Left colon (tissue), 2 donors: ENCODE data around the gene IRF2BPL. TPM values are rescaled to one million over a fixed set of nuclear protein-coding genes. Genes with fewer than 3 reads are reported as not detected.
A peak's percentile ranks its signal among the peaks of the same experiment; 100 is the strongest.

ENCODE experiments used
- ATAC-seq: fragments of 200-7000 bp; cut with Tn5 transposase; one replicate; pipeline ENCODE4 v1.9.1; 2020; ENCODE audit warnings: mild to moderate bottlenecking, moderate library complexity
- DNase-seq, 2 donors: peaks; one replicate each; pipeline ENCODE4 v3.0.0-alpha.2; 2020
- intact Hi-C, 2 donors: fragments of 100-400 bp; cut with DNase I in 1 of 2; cut with micrococcal nuclease in 1 of 2; formaldehyde crosslinking; loops; one replicate each; pipeline versions ENCODE4 v1.11.2 to v1.14.0; 2022; cut with DNase I, micrococcal nuclease
- long read RNA-seq: library from polyadenylated mRNA; unstranded; transcript quantifications from one replicate; pipeline ENCODE4 v2.0.0, GENCODE V29; 2021
- total RNA-seq, 2 donors: library from RNA; stranded (reverse); fragmentation: NEBNext Ultra II Directional; extraction: Animal tissue kit (Norgen Biotek cat#: 25700); gene quantifications; one replicate each; pipeline ENCODE4 v1.2.1, GENCODE V29; 2021
- donor health status: DM: no; HTN: no; CAD: no.
- donor health status: DM: yes; HTN: yes; CAD: no.

IRF2BPL gene
- total RNA-seq, result 10 to 100 TPM; 15.5 to 25.5 TPM
- long read RNA-seq, full-length matches to known transcripts, result 2 of 2 reads
- long read RNA-seq, partial matches to known transcripts, result 0 of 2 reads
- long read RNA-seq, other reads (novel, unspliced or antisense), result 0 of 2 reads

DNA sequence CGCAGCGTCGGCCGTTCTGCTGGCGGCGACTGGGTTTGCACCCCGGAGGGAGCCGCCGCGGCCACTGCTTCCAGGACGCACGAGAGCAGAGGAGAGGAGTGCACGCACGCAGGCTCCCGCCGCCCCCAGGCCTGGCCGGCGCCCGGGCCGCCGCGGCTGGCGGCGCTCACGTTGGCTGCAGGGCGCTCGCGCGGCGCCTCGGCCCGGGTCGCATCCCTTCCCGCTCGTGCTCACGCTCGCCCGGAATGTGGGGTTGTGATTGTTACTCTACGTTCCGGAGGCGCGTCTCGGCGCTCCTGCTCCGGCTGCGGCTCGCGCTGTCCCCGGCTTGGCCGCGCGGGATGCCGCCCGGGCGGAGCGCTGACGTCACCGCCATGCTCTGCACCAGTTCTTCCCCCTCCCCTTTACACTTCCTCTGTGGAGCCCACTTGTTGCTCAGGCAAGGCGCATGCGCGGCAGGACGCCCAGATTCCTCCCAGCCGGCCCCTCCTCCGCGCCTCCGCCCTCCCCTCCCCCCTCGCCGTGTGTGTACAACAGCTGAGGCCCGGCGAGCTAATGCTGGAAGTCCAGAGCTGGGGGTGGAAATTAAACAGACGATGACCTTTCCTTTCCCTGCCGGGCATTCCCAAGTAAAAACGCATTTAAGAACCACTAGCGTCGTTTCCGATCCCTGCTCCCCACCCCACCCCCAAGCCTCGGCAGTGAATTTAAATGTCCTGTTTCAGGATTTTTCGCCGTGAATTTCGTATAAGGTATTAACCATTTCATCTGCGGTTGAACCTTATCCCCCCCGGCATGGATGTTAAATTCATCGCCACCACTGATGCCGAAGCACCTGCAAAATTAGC lies at the start of gene IRF2BPL:
TSS of gene IRF2BPL (minus strand) at position 325 of the 848 bp plus-strand sequence. CDS start 916 bp downstream, outside the sequence.
- ATAC-seq, result peak; percentile 66
- peak; percentile 99 for DNase-seq
- intact Hi-C loops, result no loop called here

GRCh38 chr14:77077040-77077439 lies 48.5 kb upstream of the IRF2BPL start:
- no peak for DNase-seq
- ATAC-seq, result no peak
- intact Hi-C loops, result no loop called here

DNA sequence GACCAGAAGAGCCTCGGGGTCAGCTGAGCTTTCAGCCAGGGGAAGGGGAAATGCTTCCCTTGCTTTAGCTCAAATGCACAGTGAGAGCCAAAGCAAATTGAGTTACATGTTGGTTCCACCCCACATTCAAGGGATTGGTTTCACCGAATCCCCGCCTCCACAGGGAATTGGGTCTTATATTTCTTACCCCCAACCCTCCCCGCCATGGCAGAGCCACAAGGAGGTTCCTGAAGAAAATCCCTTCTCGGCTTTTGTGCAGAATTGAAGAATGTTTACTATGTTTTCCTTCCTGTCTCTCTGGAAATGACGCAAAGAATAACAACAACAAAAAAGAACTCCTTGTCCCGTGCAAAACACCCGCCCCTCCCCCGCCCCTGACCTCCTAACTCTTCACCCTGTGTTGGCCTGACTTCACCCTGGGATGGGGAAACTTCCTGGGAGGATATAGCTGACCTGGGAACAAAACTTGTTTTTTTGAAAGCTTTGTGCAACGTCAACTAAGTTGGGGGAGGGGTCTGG lies 47.7 kb upstream of the IRF2BPL start:
- ATAC-seq (no peak), DNase-seq (peak; percentile 25 to 53)
- intact Hi-C loops, result no loop called here

GRCh38 chr14:77074969-77075368 lies 46.5 kb upstream of the IRF2BPL start:
- no peak for DNase-seq
- no peak for ATAC-seq
- intact Hi-C loops, result no loop called here

DNA sequence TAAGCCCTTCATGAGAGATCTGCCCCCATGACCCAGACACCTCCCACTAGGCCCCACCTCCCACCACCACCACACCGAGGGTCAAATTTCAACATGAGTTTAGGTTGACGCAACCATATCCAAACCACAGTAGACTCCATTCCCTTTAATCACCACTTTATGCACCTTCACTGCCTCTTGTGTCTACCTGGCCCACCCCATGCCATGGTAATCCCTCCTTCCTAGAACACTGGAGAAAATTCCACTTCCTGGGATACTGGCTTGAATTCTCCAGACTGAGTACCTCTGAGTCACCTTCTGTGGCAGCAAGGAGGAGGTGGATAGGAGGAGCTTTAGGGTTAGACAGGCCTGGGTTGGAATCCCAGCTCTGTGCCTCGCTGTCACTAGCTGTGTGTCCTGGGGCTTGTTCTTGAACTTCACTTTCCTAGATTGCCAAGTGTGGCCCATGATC lies 43.5 kb upstream of the IRF2BPL start:
- intact Hi-C loops, result no loop called here
- ATAC-seq (no peak), DNase-seq (no peak)

GRCh38 chr14:77069551-77069950 lies 41.0 kb upstream of the IRF2BPL start:
- no peak for ATAC-seq
- intact Hi-C loops, result loop anchor here (5.0 kb wide), 2 partner anchors 192 to 197 kb away; no protein-coding TSS in a partner anchor
- no peak for DNase-seq

DNA sequence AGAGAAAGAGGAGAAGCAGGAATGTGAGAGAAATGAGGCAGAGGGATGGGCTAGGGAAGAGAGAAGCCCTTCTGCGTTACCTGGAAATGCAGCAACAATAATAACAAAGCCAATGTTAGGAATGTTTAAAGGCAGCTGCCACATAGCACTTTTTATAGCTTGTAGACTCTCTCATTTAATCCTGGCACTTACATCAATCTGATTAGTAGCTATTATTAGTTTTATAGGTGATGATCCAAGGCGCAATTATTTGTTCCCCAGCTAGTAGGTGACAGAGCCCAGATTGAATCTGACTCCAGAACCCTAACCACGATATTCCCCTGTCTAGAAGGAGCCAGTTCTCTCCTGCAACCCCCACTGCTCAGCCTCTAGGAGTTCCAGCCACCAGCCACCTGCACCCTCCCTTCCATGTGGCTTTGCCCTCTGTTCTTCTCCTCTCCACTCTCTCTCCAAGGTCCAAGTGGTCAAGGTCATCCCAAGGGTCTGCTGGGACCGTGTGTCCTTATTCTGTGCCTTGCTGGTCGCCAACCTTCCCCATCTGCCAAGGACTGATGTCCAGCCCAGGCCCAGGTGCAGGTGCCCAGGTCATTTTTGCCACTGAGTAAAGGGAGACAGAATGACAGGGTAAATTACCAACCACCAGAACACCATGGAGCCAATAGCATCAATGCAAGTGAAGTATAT lies 40.2 kb upstream of the IRF2BPL start:
- DNase-seq (no peak), ATAC-seq (no peak)
- intact Hi-C loops, result loop anchor here (5.0 kb wide), 2 partner anchors 191 to 196 kb away; no protein-coding TSS in a partner anchor

- peak; percentile 89 for ATAC-seq
- intact Hi-C loops, result loop anchor here (5.0 kb wide), 2 partner anchors 191 to 196 kb away; no protein-coding TSS in a partner anchor
- peak; percentile 58 to 75 for DNase-seq
Measured at GRCh38 chr14:77067632-77068516, 39.4 kb upstream of the IRF2BPL start.

GRCh38 chr14:77066578-77067172 lies 38.2 kb upstream of the IRF2BPL start:
- intact Hi-C loops, result loop anchor here (5.0 kb wide), 2 partner anchors 189 to 194 kb away; no protein-coding TSS in a partner anchor
- DNase-seq (no peak), ATAC-seq (no peak)

- DNase-seq (no peak), ATAC-seq (no peak)
- intact Hi-C loops, result loop anchor here (5.0 kb wide), 2 partner anchors 189 to 194 kb away; no protein-coding TSS in a partner anchor
Measured at GRCh38 chr14:77065851-77066577, 37.5 kb upstream of the IRF2BPL start.

DNA sequence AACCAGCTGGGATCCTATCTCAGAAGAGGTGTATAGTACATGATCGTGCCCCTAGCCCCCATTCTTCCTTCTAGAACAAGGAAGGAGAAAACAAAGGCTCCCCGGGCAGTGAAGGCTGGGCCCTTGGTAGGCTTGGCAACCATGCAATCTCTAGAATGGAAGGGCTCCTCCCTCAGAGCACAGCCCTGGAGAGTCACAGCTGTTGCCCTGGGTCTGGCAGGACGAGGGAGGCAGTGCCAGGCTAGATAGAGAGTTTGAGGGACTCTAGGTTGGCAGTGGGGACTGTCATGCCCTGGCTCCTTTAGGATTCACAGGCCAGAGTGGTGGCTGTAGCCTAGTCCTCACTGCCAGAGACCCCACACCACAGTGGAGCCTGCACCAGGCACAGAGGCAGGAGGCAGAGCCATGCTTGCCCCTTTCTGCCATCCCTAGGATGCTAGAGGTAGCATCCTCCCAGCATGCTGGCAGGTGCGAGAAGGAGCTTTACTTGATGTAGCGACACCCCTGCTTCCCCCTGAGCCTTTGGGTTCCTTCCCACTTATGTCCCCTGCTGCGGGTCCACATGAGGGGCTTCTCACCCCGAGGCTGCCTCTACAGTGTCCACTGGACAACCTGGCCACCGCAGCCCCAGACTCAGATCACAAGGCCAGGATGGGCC lies 36.1 kb upstream of the IRF2BPL start:
- intact Hi-C loops, result loop anchor here (5.0 kb wide), 2 partner anchors 187 to 192 kb away; no protein-coding TSS in a partner anchor
- peak; percentile 46 for ATAC-seq
- DNase-seq, result no peak

DNA sequence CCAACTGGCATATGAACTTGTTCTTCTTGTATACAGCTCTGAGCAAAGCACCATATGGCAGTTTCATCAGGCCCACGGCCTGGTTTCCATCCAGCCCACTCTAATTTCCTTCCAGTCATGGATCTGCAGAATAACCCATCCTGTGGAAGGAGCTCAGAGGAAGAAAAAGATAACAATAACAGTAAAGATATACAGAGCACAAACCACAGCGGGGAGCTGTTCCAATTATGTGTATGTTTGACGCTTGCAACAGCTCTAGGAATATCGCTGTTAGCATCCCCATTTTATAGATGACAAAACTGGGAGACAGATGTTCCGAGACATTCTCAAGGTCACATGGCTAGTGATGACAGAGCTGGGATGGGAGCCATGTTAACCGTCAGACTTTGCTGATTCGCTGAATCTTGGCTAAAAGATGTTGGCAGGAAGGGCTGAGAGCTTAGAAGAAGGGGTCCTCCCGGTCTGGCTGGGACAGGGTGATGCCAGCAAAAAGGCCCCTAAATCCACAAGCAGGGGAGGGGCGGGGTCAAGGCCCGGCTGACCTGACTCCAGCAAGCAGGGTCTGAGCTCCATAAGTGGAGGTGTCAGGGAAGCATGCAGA lies 35.2 kb upstream of the IRF2BPL start:
- intact Hi-C loops, result no loop called here
- ATAC-seq (no peak), DNase-seq (no peak)

GRCh38 chr14:77062261-77062660 lies 33.8 kb upstream of the IRF2BPL start:
- intact Hi-C loops, result no loop called here
- ATAC-seq, result no peak
- no peak for DNase-seq

DNA sequence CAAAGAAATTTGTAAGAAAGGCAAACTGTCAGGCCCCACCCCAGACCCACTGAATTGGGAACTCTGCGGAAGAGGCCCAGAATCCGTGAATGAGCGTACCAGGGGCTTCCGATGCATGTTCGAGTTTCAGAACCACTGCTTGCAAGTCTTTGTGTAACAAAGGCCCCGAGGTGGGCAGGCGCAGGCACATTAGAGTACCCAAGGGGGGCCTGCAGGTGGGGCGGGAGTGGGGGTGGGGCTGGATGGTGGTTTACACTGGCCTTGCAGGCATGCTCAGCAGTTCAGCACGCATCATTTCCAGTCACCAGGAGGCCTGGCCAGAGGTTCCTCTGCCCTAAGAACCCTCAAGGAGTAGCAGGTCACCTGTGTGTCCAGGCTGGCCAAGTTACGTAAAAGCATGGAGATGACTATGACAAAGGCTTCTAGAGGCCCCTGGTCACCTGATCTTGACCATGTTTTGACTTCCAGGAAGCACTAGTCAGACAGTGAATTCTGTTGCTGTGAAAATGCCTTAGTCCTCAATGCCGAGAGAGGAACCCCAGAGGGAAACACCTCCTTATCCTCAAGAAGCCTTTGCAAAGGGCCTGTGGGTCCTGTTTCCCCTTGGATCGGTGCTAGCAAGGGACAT lies 33.2 kb upstream of the IRF2BPL start:
- ATAC-seq (no peak), DNase-seq (no peak)
- intact Hi-C loops, result no loop called here

DNA sequence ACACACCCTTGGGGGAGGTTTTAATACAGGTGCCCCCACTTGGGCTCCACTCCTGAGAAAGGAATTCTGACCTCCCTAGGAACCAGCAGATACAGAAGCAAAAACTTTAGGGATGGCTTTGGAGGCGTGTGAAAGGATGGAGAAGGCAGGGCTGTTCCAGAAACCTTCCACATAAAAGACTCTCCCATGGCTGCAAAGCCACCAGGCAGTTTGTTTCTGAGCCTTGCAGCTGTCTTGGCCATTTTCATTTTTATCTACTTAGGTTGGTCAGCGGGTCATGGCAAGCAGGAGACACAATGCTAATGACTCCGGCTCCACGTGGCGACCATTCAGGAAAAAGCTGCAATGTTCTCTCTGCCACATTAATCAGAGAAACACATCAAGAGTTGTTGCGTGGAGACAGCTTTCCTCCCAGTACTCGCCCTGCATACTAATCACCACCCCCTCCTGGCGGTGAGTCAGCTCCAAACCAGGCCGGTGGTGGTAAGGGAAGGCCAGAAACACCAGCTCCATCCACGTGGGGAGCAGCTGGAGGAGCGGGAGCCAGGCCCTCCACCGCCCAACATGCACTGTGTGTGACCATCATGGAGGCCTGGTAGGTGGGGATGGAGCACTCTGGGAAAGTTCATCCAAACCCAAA lies 30.9 kb upstream of the IRF2BPL start:
- ATAC-seq (no peak), DNase-seq (no peak)
- intact Hi-C loops, result loop anchor here in 1 of 2 donors (10.0 kb wide), 1 partner anchor 145 kb away; no protein-coding TSS in a partner anchor
